Measurements from ENCODE around the gene KCTD13.

DNA sequence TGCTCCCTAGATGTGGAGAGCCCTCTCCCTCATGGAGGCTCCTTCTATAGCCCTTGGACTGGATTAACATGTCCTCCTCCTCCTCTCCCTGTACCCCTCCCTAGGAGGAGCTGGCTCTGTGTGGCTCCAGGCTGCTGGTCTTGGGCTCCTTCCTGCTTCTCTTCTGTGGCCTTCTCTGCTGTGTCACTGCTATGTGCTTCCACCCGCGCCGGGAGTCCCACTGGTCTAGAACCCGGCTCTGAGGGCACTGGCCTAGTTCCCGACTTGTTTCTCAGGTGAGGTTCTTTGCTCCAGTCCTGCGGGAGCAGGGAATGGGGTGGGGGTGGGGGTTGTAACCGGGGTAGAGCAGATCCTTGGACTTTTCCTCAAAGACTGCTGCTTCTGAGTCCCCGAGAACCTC, 45.3 kb upstream of the KCTD13 start:
- TF ChIP-seq, protein P1, sequence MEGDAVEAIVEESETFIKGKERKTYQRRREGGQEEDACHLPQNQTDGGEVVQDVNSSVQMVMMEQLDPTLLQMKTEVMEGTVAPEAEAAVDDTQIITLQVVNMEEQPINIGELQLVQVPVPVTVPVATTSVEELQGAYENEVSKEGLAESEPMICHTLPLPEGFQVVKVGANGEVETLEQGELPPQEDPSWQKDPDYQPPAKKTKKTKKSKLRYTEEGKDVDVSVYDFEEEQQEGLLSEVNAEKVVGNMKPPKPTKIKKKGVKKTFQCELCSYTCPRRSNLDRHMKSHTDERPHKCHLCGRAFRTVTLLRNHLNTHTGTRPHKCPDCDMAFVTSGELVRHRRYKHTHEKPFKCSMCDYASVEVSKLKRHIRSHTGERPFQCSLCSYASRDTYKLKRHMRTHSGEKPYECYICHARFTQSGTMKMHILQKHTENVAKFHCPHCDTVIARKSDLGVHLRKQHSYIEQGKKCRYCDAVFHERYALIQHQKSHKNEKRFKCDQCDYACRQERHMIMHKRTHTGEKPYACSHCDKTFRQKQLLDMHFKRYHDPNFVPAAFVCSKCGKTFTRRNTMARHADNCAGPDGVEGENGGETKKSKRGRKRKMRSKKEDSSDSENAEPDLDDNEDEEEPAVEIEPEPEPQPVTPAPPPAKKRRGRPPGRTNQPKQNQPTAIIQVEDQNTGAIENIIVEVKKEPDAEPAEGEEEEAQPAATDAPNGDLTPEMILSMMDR (IDR thresholded peaks at IDR 0.05): no peak
- TF ChIP-seq POLR2A (IDR thresholded peaks at IDR 0.05): no peak

Measured in body of pancreas (tissue), 4 donors.